Measurements from ENCODE around the gene JAKMIP3.
"Not testable (repeated sequence)": the region's sequence is repeated elsewhere in the genome, so short reads cannot be mapped to it uniquely, and the experiment has no call there.

The JAKMIP3 gene

GRCh38 chr10:132075909-132076577 lies 10.3 kb downstream of the JAKMIP3 start:
- Histone ChIP-seq H3K27ac (ENCODE audit: insufficient read depth, low read length, poor library complexity, severe bottlenecking) (no peak overlapping the region), H3K36me3 (ENCODE audit: control insufficient read depth, insufficient read depth, low read length) (no peaks in the 10 kb centered on the region), H3K27me3 (replicated peaks; ENCODE audit: control insufficient read depth, insufficient read depth, low read length, poor library complexity, severe bottlenecking) (peaks cover 4% of the 10 kb centered on the region), H3K4me3 (ENCODE audit: insufficient read depth, low read depth, low read length, poor library complexity, severe bottlenecking) (no peak overlapping the region), H3K4me1 (ENCODE audit: control insufficient read depth, insufficient read depth, low read length, poor library complexity, severe bottlenecking) (no peaks in the 10 kb centered on the region), H3K9me3 (ENCODE audit: control insufficient read depth, low read length) (no peaks in the 10 kb centered on the region)
- no peak for DNase-seq

- H3K4me1 ChIP-seq (ENCODE audit: control insufficient read depth, insufficient read depth, low read length, poor library complexity, severe bottlenecking), result no peaks in the 10 kb centered on the region
These were observed 10.9 kb downstream of the JAKMIP3 start for GRCh38 chr10:132076578-132077081.

GRCh38 chr10:132077091-132077490 lies 11.3 kb downstream of the JAKMIP3 start:
- Histone ChIP-seq H3K4me1 (ENCODE audit: control insufficient read depth, insufficient read depth, low read length, poor library complexity, severe bottlenecking) (no peaks in the 10 kb centered on the region), H3K36me3 (ENCODE audit: control insufficient read depth, insufficient read depth, low read length) (no peaks in the 10 kb centered on the region), H3K9me3 (ENCODE audit: control insufficient read depth, low read length) (no peaks in the 10 kb centered on the region)

More at GRCh38 chr10:132076578-132077081, 10.9 kb downstream of the JAKMIP3 start:
- Histone ChIP-seq H3K9me3 (ENCODE audit: control insufficient read depth, low read length) (no peaks in the 10 kb centered on the region), H3K27me3 (replicated peaks; ENCODE audit: control insufficient read depth, insufficient read depth, low read length, poor library complexity, severe bottlenecking) (peaks cover 4% of the 10 kb centered on the region), H3K36me3 (ENCODE audit: control insufficient read depth, insufficient read depth, low read length) (no peaks in the 10 kb centered on the region), H3K27ac (ENCODE audit: insufficient read depth, low read length, poor library complexity, severe bottlenecking) (no peak overlapping the region), H3K4me3 (ENCODE audit: insufficient read depth, low read depth, low read length, poor library complexity, severe bottlenecking) (no peak overlapping the region)
- no peak for DNase-seq

GRCh38 chr10:132078746-132079345 lies 13.1 kb downstream of the JAKMIP3 start:
- Histone ChIP-seq H3K27me3 (replicated peaks; ENCODE audit: control insufficient read depth, insufficient read depth, low read length, poor library complexity, severe bottlenecking) (no peaks in the 10 kb centered on the region), H3K4me1 (ENCODE audit: control insufficient read depth, insufficient read depth, low read length, poor library complexity, severe bottlenecking) (no peaks in the 10 kb centered on the region), H3K4me3 (ENCODE audit: insufficient read depth, low read depth, low read length, poor library complexity, severe bottlenecking) (no peak overlapping the region), H3K27ac (ENCODE audit: insufficient read depth, low read length, poor library complexity, severe bottlenecking) (no peak overlapping the region), H3K9me3 (ENCODE audit: control insufficient read depth, low read length) (no peaks in the 10 kb centered on the region), H3K36me3 (ENCODE audit: control insufficient read depth, insufficient read depth, low read length) (no peaks in the 10 kb centered on the region)
- no peak for DNase-seq

More at GRCh38 chr10:132077091-132077490, 11.3 kb downstream of the JAKMIP3 start:
- peaks cover 4% of the 10 kb centered on the region for H3K27me3 ChIP-seq (replicated peaks; ENCODE audit: control insufficient read depth, insufficient read depth, low read length, poor library complexity, severe bottlenecking)
- H3K27ac ChIP-seq (ENCODE audit: insufficient read depth, low read length, poor library complexity, severe bottlenecking), result no peak overlapping the region
- no peak for DNase-seq
- no peak overlapping the region for H3K4me3 ChIP-seq (ENCODE audit: insufficient read depth, low read depth, low read length, poor library complexity, severe bottlenecking)

GRCh38 chr10:132084384-132084783 lies 18.6 kb downstream of the JAKMIP3 start:
- H3K27ac ChIP-seq (ENCODE audit: insufficient read depth, low read length, poor library complexity, severe bottlenecking); H3K4me1 ChIP-seq (ENCODE audit: control insufficient read depth, insufficient read depth, low read length, poor library complexity, severe bottlenecking); H3K27me3 ChIP-seq (replicated peaks; ENCODE audit: control insufficient read depth, insufficient read depth, low read length, poor library complexity, severe bottlenecking); H3K36me3 ChIP-seq (ENCODE audit: control insufficient read depth, insufficient read depth, low read length); H3K9me3 ChIP-seq (ENCODE audit: control insufficient read depth, low read length); DNase-seq; H3K4me3 ChIP-seq (ENCODE audit: insufficient read depth, low read depth, low read length, poor library complexity, severe bottlenecking): not testable (repeated sequence)

- not testable (repeated sequence) for DNase-seq; H3K27me3 ChIP-seq (replicated peaks; ENCODE audit: control insufficient read depth, insufficient read depth, low read length, poor library complexity, severe bottlenecking); H3K27ac ChIP-seq (ENCODE audit: insufficient read depth, low read length, poor library complexity, severe bottlenecking); H3K36me3 ChIP-seq (ENCODE audit: control insufficient read depth, insufficient read depth, low read length); H3K9me3 ChIP-seq (ENCODE audit: control insufficient read depth, low read length); H3K4me1 ChIP-seq (ENCODE audit: control insufficient read depth, insufficient read depth, low read length, poor library complexity, severe bottlenecking); H3K4me3 ChIP-seq (ENCODE audit: insufficient read depth, low read depth, low read length, poor library complexity, severe bottlenecking)
These were observed 27.5 kb downstream of the JAKMIP3 start for GRCh38 chr10:132093236-132093635.

- no peaks in the 10 kb centered on the region for H3K36me3 ChIP-seq (ENCODE audit: control insufficient read depth, insufficient read depth, low read length)
- H3K9me3 ChIP-seq (ENCODE audit: control insufficient read depth, low read length), result no peaks in the 10 kb centered on the region
- no peaks in the 10 kb centered on the region for H3K4me1 ChIP-seq (ENCODE audit: control insufficient read depth, insufficient read depth, low read length, poor library complexity, severe bottlenecking)
- no peak overlapping the region for H3K4me3 ChIP-seq (ENCODE audit: insufficient read depth, low read depth, low read length, poor library complexity, severe bottlenecking)
- no peak for DNase-seq
- no peaks in the 10 kb centered on the region for H3K27me3 ChIP-seq (replicated peaks; ENCODE audit: control insufficient read depth, insufficient read depth, low read length, poor library complexity, severe bottlenecking)
- no peak overlapping the region for H3K27ac ChIP-seq (ENCODE audit: insufficient read depth, low read length, poor library complexity, severe bottlenecking)
These were observed 29.0 kb downstream of the JAKMIP3 start for GRCh38 chr10:132094581-132095234.

GRCh38 chr10:132095403-132096113 lies 29.8 kb downstream of the JAKMIP3 start:
- Histone ChIP-seq H3K27ac (ENCODE audit: insufficient read depth, low read length, poor library complexity, severe bottlenecking) (no peak overlapping the region), H3K36me3 (ENCODE audit: control insufficient read depth, insufficient read depth, low read length) (no peaks in the 10 kb centered on the region), H3K9me3 (ENCODE audit: control insufficient read depth, low read length) (no peaks in the 10 kb centered on the region), H3K4me1 (ENCODE audit: control insufficient read depth, insufficient read depth, low read length, poor library complexity, severe bottlenecking) (no peaks in the 10 kb centered on the region), H3K4me3 (ENCODE audit: insufficient read depth, low read depth, low read length, poor library complexity, severe bottlenecking) (no peak overlapping the region), H3K27me3 (replicated peaks; ENCODE audit: control insufficient read depth, insufficient read depth, low read length, poor library complexity, severe bottlenecking) (no peaks in the 10 kb centered on the region)
- DNase-seq, result no peak

- H3K4me3 ChIP-seq (ENCODE audit: insufficient read depth, low read depth, low read length, poor library complexity, severe bottlenecking), result no peak overlapping the region
- no peaks in the 10 kb centered on the region for H3K4me1 ChIP-seq (ENCODE audit: control insufficient read depth, insufficient read depth, low read length, poor library complexity, severe bottlenecking)
- H3K27ac ChIP-seq (ENCODE audit: insufficient read depth, low read length, poor library complexity, severe bottlenecking), result no peak overlapping the region
- H3K27me3 ChIP-seq (replicated peaks; ENCODE audit: control insufficient read depth, insufficient read depth, low read length, poor library complexity, severe bottlenecking), result no peaks in the 10 kb centered on the region
- H3K9me3 ChIP-seq (ENCODE audit: control insufficient read depth, low read length), result no peaks in the 10 kb centered on the region
- H3K36me3 ChIP-seq (ENCODE audit: control insufficient read depth, insufficient read depth, low read length), result no peaks in the 10 kb centered on the region
- DNase-seq, result no peak
These were observed 30.5 kb downstream of the JAKMIP3 start for GRCh38 chr10:132096223-132096622.
